IPS-15b (cell line): ENCODE data around the gene CCDC141.
A peak's percentile ranks its signal among the peaks of the same experiment; 100 is the strongest.

Experiments
- H3K27me3 ChIP-seq: one replicate; pipeline ENCODE4 v1.6.1; 2013; ENCODE audit warnings: low read length; ENCODE audit not compliant: control insufficient read depth, insufficient read depth
- H3K36me3 ChIP-seq: one replicate; pipeline ENCODE4 v1.6.1; 2013; ENCODE audit warnings: low read length; ENCODE audit not compliant: control insufficient read depth, insufficient read depth
- H3K4me1 ChIP-seq: one replicate; pipeline ENCODE4 v1.6.1; 2013; ENCODE audit warnings: mild to moderate bottlenecking, low read length; ENCODE audit not compliant: control insufficient read depth, insufficient read depth
- H3K4me3 ChIP-seq: one replicate; pipeline ENCODE4 v1.5.1; 2013; ENCODE audit warnings: low read depth, low read length
- H3K9ac ChIP-seq: one replicate; pipeline ENCODE4 v1.6.1; 2013; ENCODE audit warnings: low read depth, mild to moderate bottlenecking, low read length
- H3K9me3 ChIP-seq: one replicate; pipeline ENCODE4 v1.6.1; 2013; ENCODE audit warnings: mild to moderate bottlenecking, low read length; ENCODE audit not compliant: control insufficient read depth, insufficient read depth

CCDC141 gene

DNA sequence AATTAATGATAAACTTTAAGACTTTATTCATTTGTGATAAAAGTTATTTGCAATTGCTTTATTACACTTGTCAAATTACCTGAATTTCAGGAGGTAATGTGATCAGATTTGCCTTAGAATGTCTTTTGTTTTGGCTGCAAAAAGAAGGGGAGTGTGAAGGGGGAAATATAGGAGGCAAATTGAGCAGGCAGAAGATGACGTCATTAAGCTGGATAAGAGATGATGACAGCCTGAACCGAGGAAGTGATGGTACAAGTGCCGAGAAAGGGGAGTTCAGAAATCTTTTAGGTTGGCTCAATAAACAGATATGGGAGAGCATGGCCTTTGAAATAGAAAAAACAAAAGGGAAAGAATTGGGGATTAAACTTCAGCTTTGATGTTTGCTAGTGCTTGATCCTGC is 169.7 kb downstream of the CCDC141 start:
- Histone ChIP-seq H3K36me3 (no peaks in the 10 kb centered on the region), H3K9ac (no peak overlapping the region), H3K4me1 (no peaks in the 10 kb centered on the region), H3K4me3 (no peak overlapping the region), H3K9me3 (no peaks in the 10 kb centered on the region), H3K27me3 (no peaks in the 10 kb centered on the region)

DNA sequence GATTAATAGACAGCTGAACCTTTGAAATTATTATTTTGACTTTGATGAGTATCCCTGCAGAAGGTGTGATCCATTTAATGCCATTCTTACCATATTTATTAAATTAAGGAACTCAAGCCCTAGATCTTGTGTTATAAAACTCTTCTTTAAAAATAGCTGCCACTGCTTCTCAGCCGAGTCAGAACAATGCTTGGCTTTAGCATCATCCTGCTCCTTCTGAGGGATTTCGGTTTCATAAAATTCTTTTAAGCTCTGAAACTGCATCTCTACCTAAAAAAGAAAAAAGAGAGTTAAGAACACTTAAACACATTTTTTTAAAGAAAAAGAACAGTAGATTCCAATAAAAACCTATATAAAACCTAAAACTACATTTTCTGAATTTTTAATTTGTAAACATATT is 172.1 kb downstream of the CCDC141 start:
- H3K27me3 ChIP-seq = no peaks in the 10 kb centered on the region
- no peak overlapping the region for H3K9ac ChIP-seq
- H3K4me3 ChIP-seq = no peak overlapping the region
- no peaks in the 10 kb centered on the region for H3K4me1 ChIP-seq
- no peaks in the 10 kb centered on the region for H3K36me3 ChIP-seq
- H3K9me3 ChIP-seq = no peaks in the 10 kb centered on the region

DNA sequence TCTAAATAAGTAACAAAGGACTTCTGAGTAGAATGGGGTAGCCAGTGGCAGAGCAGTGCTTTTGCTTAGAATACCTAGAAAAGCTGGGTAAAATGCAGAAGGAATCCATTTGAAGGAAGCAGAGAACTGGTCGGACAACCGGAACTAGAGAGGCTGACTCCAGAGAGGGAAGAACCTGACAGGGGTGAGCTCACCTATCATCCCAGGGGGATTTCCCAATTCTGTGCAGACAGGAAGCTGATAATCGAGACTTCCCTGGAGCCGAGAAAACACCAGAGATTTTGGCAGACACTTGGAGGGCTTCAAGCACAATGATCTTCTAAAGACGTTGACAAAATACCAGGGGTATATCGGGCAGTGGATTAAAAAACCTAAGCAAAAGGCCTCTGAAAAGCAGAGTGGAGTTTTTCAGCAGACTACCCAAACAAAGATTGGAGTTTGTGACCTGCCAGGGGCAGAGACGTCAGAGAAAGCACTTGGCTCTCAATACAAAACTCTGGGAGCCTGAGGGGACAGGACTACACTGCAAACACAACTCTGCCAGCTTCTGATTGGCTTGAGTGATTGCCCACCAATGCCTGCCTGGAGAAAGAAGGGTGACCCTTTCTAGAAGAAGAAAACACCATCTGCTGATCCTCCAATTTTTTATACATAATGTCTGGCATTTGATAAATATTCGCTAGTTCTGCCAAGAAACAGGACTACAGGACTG is 175.3 kb downstream of the CCDC141 start:
- Histone ChIP-seq H3K9me3 (no peaks in the 10 kb centered on the region), H3K27me3 (no peaks in the 10 kb centered on the region), H3K9ac (no peak overlapping the region), H3K36me3 (no peaks in the 10 kb centered on the region), H3K4me1 (no peaks in the 10 kb centered on the region), H3K4me3 (no peak overlapping the region)

DNA sequence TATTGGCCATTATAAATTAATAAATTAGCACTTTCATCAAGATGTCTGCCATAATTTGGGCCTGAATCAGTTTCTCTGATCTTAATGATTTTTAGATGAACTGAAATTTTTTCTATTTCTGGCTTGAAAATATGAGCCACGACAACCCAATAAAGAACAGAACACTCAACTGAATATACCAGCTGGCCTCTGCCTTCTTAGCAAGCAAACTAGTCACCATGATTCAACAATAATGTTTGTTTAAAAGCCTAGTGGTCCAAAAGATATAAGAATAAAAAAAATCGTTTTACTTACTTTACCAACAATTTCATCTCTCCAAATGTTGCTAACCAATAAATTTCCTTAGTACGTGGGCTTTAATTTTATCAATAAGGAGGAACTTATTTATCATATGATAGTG is 176.0 kb downstream of the CCDC141 start:
- no peak overlapping the region for H3K9ac ChIP-seq
- H3K4me3 ChIP-seq = no peak overlapping the region
- H3K9me3 ChIP-seq = no peaks in the 10 kb centered on the region
- no peaks in the 10 kb centered on the region for H3K4me1 ChIP-seq
- no peaks in the 10 kb centered on the region for H3K27me3 ChIP-seq
- H3K36me3 ChIP-seq = no peaks in the 10 kb centered on the region

DNA sequence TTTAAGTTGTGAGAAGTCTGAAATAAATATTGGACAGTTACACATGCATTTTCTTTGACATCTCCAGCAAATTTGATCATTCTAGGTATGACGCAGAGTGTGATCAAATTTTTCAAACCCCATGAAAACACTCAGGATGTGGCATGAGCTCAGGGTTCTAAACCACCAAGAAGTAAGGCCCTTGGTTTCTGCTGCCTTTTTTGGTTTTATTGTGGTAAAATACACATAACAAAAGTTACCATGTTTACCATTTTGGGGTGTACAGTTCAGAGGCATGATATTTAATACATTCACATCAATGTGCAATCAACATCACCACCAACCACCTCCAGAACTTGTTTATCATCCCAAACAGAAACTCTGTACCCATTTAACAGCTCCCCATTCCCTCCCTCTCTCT is 178.4 kb downstream of the CCDC141 start:
- Histone ChIP-seq H3K36me3 (no peaks in the 10 kb centered on the region), H3K4me3 (no peak overlapping the region), H3K4me1 (no peaks in the 10 kb centered on the region), H3K9me3 (no peaks in the 10 kb centered on the region), H3K9ac (no peak overlapping the region), H3K27me3 (no peaks in the 10 kb centered on the region)

DNA sequence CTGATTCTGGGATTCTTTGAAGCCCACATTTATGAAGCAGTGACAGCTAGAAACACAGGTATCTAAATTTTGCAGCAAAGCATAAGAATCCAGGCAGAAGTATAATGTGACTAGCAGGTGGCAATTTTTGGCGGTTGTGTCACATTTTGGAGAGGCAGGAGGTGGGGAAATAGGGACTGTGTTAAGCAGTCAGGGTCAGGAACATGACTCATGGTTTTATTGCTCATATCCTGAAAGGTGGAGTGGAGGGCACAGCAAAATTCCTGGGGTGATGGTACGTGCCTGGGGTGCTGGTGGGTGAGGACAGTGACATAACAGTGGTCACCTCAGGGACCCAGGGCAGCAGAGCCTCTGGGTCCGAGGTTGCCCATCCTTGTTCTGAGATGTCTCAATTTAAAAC is 179.2 kb downstream of the CCDC141 start:
- H3K27me3 ChIP-seq = no peaks in the 10 kb centered on the region
- no peak overlapping the region for H3K4me3 ChIP-seq
- H3K9ac ChIP-seq = no peak overlapping the region
- H3K9me3 ChIP-seq = no peaks in the 10 kb centered on the region
- H3K4me1 ChIP-seq = no peaks in the 10 kb centered on the region
- no peaks in the 10 kb centered on the region for H3K36me3 ChIP-seq

DNA sequence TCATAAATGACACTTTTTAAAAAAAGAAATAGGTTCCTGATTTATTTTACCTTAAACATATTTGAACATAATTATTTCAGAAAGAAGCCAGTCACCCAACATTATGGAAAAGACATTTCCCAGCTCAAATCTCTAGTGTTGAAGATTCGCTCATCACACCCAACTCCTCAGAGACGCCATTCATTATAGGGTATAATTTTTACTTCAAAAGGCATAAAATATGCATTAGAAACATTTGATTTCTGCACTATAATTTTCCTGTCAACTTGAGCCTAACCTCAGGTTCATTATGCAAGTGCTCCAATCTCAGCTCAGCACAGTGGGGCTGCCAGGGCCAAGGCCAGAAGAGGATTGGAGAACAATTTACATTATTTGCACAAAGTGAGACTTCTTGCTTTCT is 183.9 kb downstream of the CCDC141 start:
- H3K36me3 ChIP-seq = no peaks in the 10 kb centered on the region
- no peak overlapping the region for H3K4me3 ChIP-seq
- no peak overlapping the region for H3K9ac ChIP-seq
- H3K27me3 ChIP-seq = no peaks in the 10 kb centered on the region
- peaks cover 19% of the 10 kb centered on the region for H3K4me1 ChIP-seq
- no peaks in the 10 kb centered on the region for H3K9me3 ChIP-seq

DNA sequence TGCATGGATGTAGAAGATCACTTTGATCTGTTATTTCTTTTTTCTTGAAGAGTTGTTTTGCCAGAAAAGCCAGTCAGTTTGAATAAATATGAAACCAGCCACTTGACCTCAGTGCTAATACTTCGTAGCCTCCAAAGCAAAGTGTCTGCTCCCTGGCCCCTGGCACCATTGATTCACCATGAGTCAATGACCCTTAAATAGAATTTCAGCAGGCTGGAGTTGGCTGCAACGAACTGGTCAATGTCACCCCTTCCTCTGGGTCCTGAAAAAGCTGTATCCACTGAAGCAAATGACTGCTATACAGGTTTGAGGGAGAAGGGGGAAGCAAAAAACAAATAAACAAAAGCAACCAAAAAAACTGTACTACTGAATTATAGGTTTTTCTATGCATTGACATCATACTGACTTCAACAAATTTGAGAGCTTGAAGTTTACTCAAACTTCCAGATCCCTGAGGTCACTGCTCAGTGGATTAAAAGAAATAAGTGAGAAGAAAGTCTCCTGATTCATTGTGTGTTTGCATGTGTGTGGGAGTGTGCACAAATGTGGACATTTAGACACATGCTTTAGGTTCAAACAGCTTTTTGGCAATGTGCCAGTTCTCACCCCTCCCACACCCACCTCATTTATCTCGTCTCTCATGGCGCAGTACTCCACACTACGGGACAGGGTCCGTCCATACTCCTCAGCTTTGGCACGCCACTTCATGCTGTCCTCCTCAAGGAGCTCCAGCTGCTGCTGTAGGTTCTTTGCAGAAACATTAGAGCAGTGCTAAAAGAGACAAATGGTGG is 184.6 kb downstream of the CCDC141 start:
- no peak overlapping the region for H3K9ac ChIP-seq
- H3K9me3 ChIP-seq = no peaks in the 10 kb centered on the region
- H3K4me3 ChIP-seq = no peak overlapping the region
- peaks cover 19% of the 10 kb centered on the region for H3K4me1 ChIP-seq
- no peaks in the 10 kb centered on the region for H3K36me3 ChIP-seq
- no peaks in the 10 kb centered on the region for H3K27me3 ChIP-seq

DNA sequence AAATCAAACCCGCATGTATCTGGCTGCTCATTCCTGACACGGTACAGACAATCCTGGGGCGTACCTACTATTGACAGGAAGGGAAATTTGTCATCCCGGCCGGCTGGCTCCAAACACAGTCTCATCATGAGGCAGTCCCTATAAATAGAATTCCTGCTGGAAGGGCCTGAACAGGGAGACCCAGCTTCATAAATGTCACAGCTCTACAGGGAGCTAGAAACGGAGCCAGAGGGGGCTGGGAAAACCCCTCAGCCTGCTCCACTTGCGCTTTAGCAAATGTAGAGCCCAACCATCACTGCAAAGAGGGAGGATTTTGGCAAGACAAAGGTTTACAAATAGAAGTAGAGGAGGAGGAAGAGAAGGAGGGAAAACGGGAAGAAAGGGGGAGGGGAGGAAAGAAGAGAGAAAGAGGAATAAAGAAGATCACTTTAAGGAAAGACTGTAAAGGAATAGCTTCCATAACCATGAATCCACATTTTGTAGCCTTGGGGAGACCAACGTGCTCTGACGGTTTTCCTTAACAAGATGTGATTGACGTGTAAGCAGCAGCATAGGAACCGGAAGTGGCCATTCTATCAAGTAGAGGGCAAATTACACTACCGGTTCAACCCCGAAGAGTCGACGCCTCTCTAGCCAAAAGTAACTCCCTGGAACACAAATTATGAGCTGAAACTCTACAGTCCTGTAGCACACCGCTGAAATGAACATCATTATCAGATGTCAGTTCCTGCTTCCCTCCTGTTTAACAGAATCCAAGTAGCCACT is 185.9 kb downstream of the CCDC141 start:
- H3K27me3 ChIP-seq = no peaks in the 10 kb centered on the region
- no peaks in the 10 kb centered on the region for H3K9me3 ChIP-seq
- H3K4me1 ChIP-seq = peaks cover 19% of the 10 kb centered on the region
- no peak overlapping the region for H3K4me3 ChIP-seq
- peak overlapping the region; percentile 66 for H3K9ac ChIP-seq
- no peaks in the 10 kb centered on the region for H3K36me3 ChIP-seq

DNA sequence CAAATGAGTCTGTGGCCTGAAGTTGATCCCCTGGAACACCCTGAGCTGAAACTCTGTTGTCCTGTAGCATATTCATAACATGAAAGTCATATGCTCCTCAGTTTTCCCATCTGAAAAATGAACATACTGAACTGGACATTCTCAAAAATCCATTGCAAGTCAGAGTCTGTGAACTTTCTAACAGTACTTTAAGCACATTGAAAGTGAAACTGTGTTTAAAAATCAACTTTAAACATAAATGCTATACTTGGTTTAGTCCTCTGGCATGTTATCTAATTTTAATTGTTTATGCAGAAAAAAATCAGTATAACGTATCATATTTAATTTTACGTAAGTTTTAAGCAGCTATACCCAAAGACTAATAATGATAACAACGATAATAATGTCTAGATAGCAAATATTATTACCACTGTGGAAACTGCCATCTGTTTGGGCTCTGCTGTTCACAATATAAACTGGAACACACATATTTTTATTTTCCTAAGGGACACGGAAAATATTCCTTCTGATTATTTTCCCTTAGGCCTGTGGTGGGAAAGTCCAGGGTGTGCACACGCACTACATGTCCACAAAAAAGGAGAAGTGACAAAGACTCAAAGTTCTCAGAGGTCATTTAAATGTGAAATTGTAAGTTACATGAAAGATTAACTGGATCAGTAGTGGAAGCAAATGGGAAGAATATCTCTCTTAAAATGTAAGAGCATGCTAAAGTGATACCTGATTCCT is 186.6 kb downstream of the CCDC141 start:
- no peaks in the 10 kb centered on the region for H3K9me3 ChIP-seq
- no peak overlapping the region for H3K4me3 ChIP-seq
- peaks cover 19% of the 10 kb centered on the region for H3K4me1 ChIP-seq
- no peaks in the 10 kb centered on the region for H3K36me3 ChIP-seq
- H3K27me3 ChIP-seq = no peaks in the 10 kb centered on the region
- peak overlapping the region; percentile 66 for H3K9ac ChIP-seq

DNA sequence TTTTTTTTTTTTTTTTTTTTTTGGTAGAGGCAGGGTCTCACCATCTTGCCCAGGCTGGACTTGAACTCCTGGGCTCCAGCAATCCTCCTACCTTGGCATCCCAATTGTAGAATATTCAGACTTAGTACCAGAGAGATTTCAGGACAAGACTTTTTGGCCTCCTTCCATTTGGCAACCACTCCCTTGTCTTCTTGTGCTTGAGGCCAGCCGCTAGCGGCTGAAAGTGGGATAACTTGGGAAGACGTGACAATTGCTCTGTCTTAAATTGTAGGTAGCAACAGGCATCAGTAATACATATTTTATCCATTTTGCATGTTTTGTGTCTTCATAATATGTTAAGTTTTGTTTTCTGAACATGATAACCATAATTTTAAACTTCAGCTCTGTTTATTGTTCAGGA is 189.4 kb downstream of the CCDC141 start:
- Histone ChIP-seq H3K9me3 (no peaks in the 10 kb centered on the region), H3K4me1 (peaks cover 19% of the 10 kb centered on the region), H3K36me3 (no peaks in the 10 kb centered on the region), H3K4me3 (no peak overlapping the region), H3K27me3 (no peaks in the 10 kb centered on the region), H3K9ac (no peak overlapping the region)
